CD14-positive monocyte (primary cell): Measurements from ENCODE around the gene LIN54. TPM values are rescaled to one million over a fixed set of nuclear protein-coding genes. Genes with fewer than 3 reads are reported as not detected.

Experiments
- DNase-seq, 3 donors: peaks; one replicate each; pipeline ENCODE4 v3.0.0-alpha.2; 2011 to 2022
- H2AFZ ChIP-seq: 2 replicates; pipeline ENCODE4 v1.6.0; 2012; ENCODE audit warnings: mild to moderate bottlenecking, low read depth, low read length, inconsistent platforms; ENCODE audit not compliant: insufficient read depth, poor library complexity, severe bottlenecking
- H3K27ac ChIP-seq, 2 donors: 1 replicate in 1 of 2; 2 replicates in 1 of 2; pipeline ENCODE4 v1.5.1; 2012 to 2013; ENCODE audit warnings: low read length in 2 of 2, control low read depth in 1 of 2, inconsistent platforms in 1 of 2, low read depth in 1 of 2, mild to moderate bottlenecking in 1 of 2
- H3K27me3 ChIP-seq, 2 donors: one replicate each; pipeline versions ENCODE4 v1.6.0 to v1.6.1; 2011 to 2013; ENCODE audit warnings: low read length in 2 of 2; ENCODE audit not compliant: control insufficient read depth in 2 of 2, insufficient read depth in 2 of 2
- H3K36me3 ChIP-seq, 2 donors: replicated peaks in 1 of 2; 1 replicate in 1 of 2; 2 replicates in 1 of 2; pipeline versions ENCODE4 v1.5.1 to v1.6.1; 2012 to 2013; ENCODE audit warnings: low read length in 2 of 2, control low read depth in 1 of 2, inconsistent platforms in 1 of 2, mild to moderate bottlenecking in 1 of 2; ENCODE audit not compliant: insufficient read depth in 2 of 2, control insufficient read depth in 1 of 2
- H3K4me1 ChIP-seq, 2 donors: 1 replicate in 1 of 2; 2 replicates in 1 of 2; pipeline versions ENCODE4 v1.5.1 to v1.6.1; 2012 to 2013; ENCODE audit warnings: low read length in 2 of 2, control low read depth in 1 of 2, inconsistent platforms in 1 of 2, mild to moderate bottlenecking in 1 of 2, moderate library complexity in 1 of 2; ENCODE audit not compliant: insufficient read depth in 2 of 2, control insufficient read depth in 1 of 2
- H3K4me2 ChIP-seq: replicated peaks from 2 replicates; pipeline ENCODE3; 2012; ENCODE audit warnings: low read length, moderate library complexity, mild to moderate bottlenecking; ENCODE audit not compliant: poor library complexity, severe bottlenecking; ENCODE audit errors: extremely low read depth
- H3K4me3 ChIP-seq, 3 experiments: fragments of 200-600 bp in 1 of 3; sonication (generic) in 1 of 3; replicated peaks in 1 of 3; 1 replicate in 2 of 3; 2 replicates in 1 of 3; pipeline ENCODE4 v1.5.1; 2011 to 2013; ENCODE audit warnings: low read length in 3 of 3, mild to moderate bottlenecking in 3 of 3, control low read depth in 2 of 3, low read depth in 2 of 3, inconsistent platforms in 1 of 3, moderate library complexity in 1 of 3
- H3K79me2 ChIP-seq: 2 replicates; pipeline ENCODE4 v1.6.0; 2012; ENCODE audit warnings: mild to moderate bottlenecking, control low read depth, inconsistent platforms, low read length, moderate library complexity; ENCODE audit not compliant: insufficient read depth
- H3K9ac ChIP-seq: 2 replicates; pipeline ENCODE4 v1.6.0; 2017; ENCODE audit warnings: low read length, mild to moderate bottlenecking; ENCODE audit not compliant: insufficient read depth, poor library complexity, severe bottlenecking
- H3K9me3 ChIP-seq, 2 donors: replicated peaks in 1 of 2; 1 replicate in 1 of 2; 2 replicates in 1 of 2; pipeline versions ENCODE4 v1.5.1 to v1.6.1; 2012 to 2013; ENCODE audit warnings: low read length in 2 of 2, control low read depth in 1 of 2; ENCODE audit not compliant: control insufficient read depth in 1 of 2, insufficient read depth in 1 of 2
- H4K20me1 ChIP-seq: 2 replicates; pipeline ENCODE4 v1.6.0; 2012; ENCODE audit warnings: mild to moderate bottlenecking, low read length, control low read depth, moderate library complexity; ENCODE audit not compliant: insufficient read depth
- H3K27ac Mint-ChIP-seq, 7 donors: one replicate each; pipeline ENCODE4 v1.8.0; 2020; ENCODE audit warnings: mild to moderate bottlenecking in 7 of 7, mixed read lengths in 7 of 7, moderate library complexity in 6 of 7, inconsistent platforms in 2 of 7
- H3K27me3 Mint-ChIP-seq, 3 donors: one replicate each; pipeline ENCODE4 v1.8.0; 2021 to 2022; ENCODE audit warnings: low read depth in 3 of 3, mild to moderate bottlenecking in 3 of 3, mixed read lengths in 3 of 3, moderate library complexity in 3 of 3, inconsistent platforms in 1 of 3
- H3K36me3 Mint-ChIP-seq, 2 donors: one replicate each; pipeline ENCODE4 v1.8.0; 2020; ENCODE audit warnings: mixed read lengths in 2 of 2, inconsistent platforms in 1 of 2, mild to moderate bottlenecking in 1 of 2
- H3K4me1 Mint-ChIP-seq: one replicate; pipeline ENCODE4 v1.8.0; 2020; ENCODE audit warnings: mild to moderate bottlenecking, mixed read lengths
- H3K4me3 Mint-ChIP-seq, 2 donors: one replicate each; pipeline ENCODE4 v1.8.0; 2020; ENCODE audit warnings: mild to moderate bottlenecking in 2 of 2, mixed read lengths in 2 of 2, moderate library complexity in 1 of 2
- H3K9me3 Mint-ChIP-seq, 7 donors: one replicate each; pipeline ENCODE4 v1.8.0; 2020 to 2022; ENCODE audit warnings: mixed read lengths in 7 of 7, mild to moderate bottlenecking in 6 of 7, moderate library complexity in 6 of 7, inconsistent platforms in 2 of 7
- CTCF ChIP-seq: fragments of 200-600 bp; IDR thresholded peaks from one replicate; pipeline ENCODE4 v1.8.0; 2022; ENCODE audit warnings: antibody characterized with exemption, mild to moderate bottlenecking
- WGBS: methylation state at CpG from one replicate; pipeline ENCODE4 v1.1.5; 2013; ENCODE audit warnings: missing lambda C conversion rate; ENCODE audit not compliant: insufficient coverage; 5-methylcytosine and 5-hydroxymethylcytosine counted together
- intact Hi-C, 2 donors: fragments of 100-400 bp; cut with micrococcal nuclease; formaldehyde crosslinking; loops; one replicate each; pipeline versions ENCODE4 v1.15.0 to v1.15.1; 2023
- polyA plus RNA-seq, 3 donors: library from polyadenylated mRNA; depleted of rRNA in 1 of 3; unstranded in 2 of 3; stranded (reverse) in 1 of 3; fragments of 300-500 nt in 2 of 3; fragments of >200 nt in 1 of 3; fragmentation: Illumina TruSeq in 2 of 3; gene quantifications; 1 replicate in 2 of 3; 2 replicates in 1 of 3; pipeline ENCODE4 v1.2.3, GENCODE V29; 2012 to 2021

The LIN54 gene
- polyA plus RNA-seq, 3 donors, result 2.9 to 6.4 (median 3.7) TPM

- Histone ChIP-seq H3K36me3 (peaks cover 7 to 23% of the 10 kb centered on the region in 2 donors), H3K9ac (no peak overlapping the region), H3K27ac (peak overlapping the region in 1 of 2 donors; percentile 38), H2AFZ (no peak overlapping the region), H3K4me2 (no peak overlapping the region), H4K20me1 (peaks cover 15% of the 10 kb centered on the region), H3K27me3 (no peaks in the 10 kb centered on the region), H3K9me3 (no peaks in the 10 kb centered on the region), H3K4me3 (no peak overlapping the region), H3K79me2 (peaks cover 35% of the 10 kb centered on the region), H3K4me1 (peaks cover 12 to 26% of the 10 kb centered on the region in 2 donors)
- Mint-ChIP-seq H3K27me3 (no peaks in the 10 kb centered on the region), H3K4me3 (no peak overlapping the region), H3K9me3 (no peaks in the 10 kb centered on the region), H3K4me1 (peaks cover 15% of the 10 kb centered on the region), H3K36me3 (peaks cover 9% of the 10 kb centered on the region in 2 donors), H3K27ac (peak overlapping the region in 5 of 7 donors; percentile 53 to 73 (median 67))
- intact Hi-C loops, result loop anchor here (5.0 to 10.0 kb wide), 3 partner anchors 49 to 469 kb away; partner anchors contain the start of genes LIN54 (in 2 of the 2), ENOPH1 (in 1 of the 2) and HNRNPDL (in 1 of the 2)
- peak; percentile 34 to 76 (median 37) for DNase-seq
- no CpG with 5 or more reads among the region's 5 CpGs for WGBS
- TF ChIP-seq CTCF, result no peak
Observed at GRCh38 chr4:82903737-82904136, 106.9 kb downstream of the LIN54 start.

GRCh38 chr4:82901183-82901718 lies 109.4 kb downstream of the LIN54 start:
- H3K4me2 ChIP-seq, result peak overlapping the region; percentile 84
- Mint-ChIP-seq H3K36me3 (peaks cover 16 to 19% of the 10 kb centered on the region in 2 donors), H3K27ac (no peak overlapping the region), H3K4me1 (peaks cover 28% of the 10 kb centered on the region), H3K9me3 (no peaks in the 10 kb centered on the region), H3K4me3 (no peak overlapping the region), H3K27me3 (no peaks in the 10 kb centered on the region)
- no peak for DNase-seq
- peaks cover 39% of the 10 kb centered on the region for H4K20me1 ChIP-seq
- H3K9me3 ChIP-seq, result no peaks in the 10 kb centered on the region
- no peaks in the 10 kb centered on the region for H3K27me3 ChIP-seq
- H3K27ac ChIP-seq, result peak overlapping the region; percentile 99 to 100
- H3K9ac ChIP-seq, result peak overlapping the region; percentile 90
- 0% methylated on average over 3 of the region's 8 CpGs for WGBS
- no peak for TF ChIP-seq CTCF
- intact Hi-C loops, result loop anchor here (2.0 to 10.0 kb wide), 4 partner anchors 46 to 554 kb away; partner anchors contain the start of genes LIN54 (in 2 of the 2), ENOPH1 (in 1 of the 2), HELQ (in 1 of the 2) and HNRNPDL (in 1 of the 2)
- H2AFZ ChIP-seq, result peak overlapping the region; percentile 65
- H3K4me1 ChIP-seq, result peaks cover 21 to 44% of the 10 kb centered on the region in 2 donors
- H3K36me3 ChIP-seq, result peaks cover 9 to 18% of the 10 kb centered on the region in 2 donors
- H3K4me3 ChIP-seq, result peak overlapping the region; percentile 62 to 99 (median 99)
- H3K79me2 ChIP-seq, result peaks cover 60% of the 10 kb centered on the region
